Lower lobe of right lung (tissue), 2 donors: ENCODE data around the gene IFIT2. TPM values are rescaled to one million over a fixed set of nuclear protein-coding genes. Genes with fewer than 3 reads are reported as not detected.
"Not testable (repeated sequence)": the region's sequence is repeated elsewhere in the genome, so short reads cannot be mapped to it uniquely, and the experiment has no call there.

ENCODE experiments used
- ATAC-seq, 2 donors: fragments of 200-7000 bp; cut with Tn5 transposase; one replicate each; pipeline ENCODE4 v1.9.1; 2020 to 2022; ENCODE audit warnings: mild to moderate bottlenecking in 2 of 2, moderate library complexity in 2 of 2
- DNase-seq: peaks from one replicate; pipeline ENCODE4 v3.0.0-alpha.2; 2020
- H3K27ac ChIP-seq: fragments of 200-600 bp; one replicate; pipeline ENCODE4 v1.8.0; 2022
- H3K27me3 ChIP-seq: fragments of 200-600 bp; one replicate; pipeline ENCODE4 v1.8.0; 2022; ENCODE audit warnings: low read depth
- H3K36me3 ChIP-seq: fragments of 200-600 bp; one replicate; pipeline ENCODE4 v1.8.0; 2022; ENCODE audit warnings: mild to moderate bottlenecking
- H3K4me1 ChIP-seq: fragments of 200-600 bp; one replicate; pipeline ENCODE4 v1.8.0; 2022
- H3K4me3 ChIP-seq: fragments of 200-600 bp; one replicate; pipeline ENCODE4 v1.8.0; 2022; ENCODE audit warnings: mild to moderate bottlenecking
- H3K9me3 ChIP-seq: fragments of 200-600 bp; one replicate; pipeline ENCODE4 v1.8.0; 2022
- intact Hi-C: fragments of 100-400 bp; cut with DNase I; formaldehyde crosslinking; loops from one replicate; pipeline ENCODE4 v1.11.0; 2022
- total RNA-seq: library from RNA; stranded (reverse); fragmentation: NEBNext Ultra II Directional; extraction: Animal tissue kit (Norgen Biotek cat#: 25700); gene quantifications from one replicate; pipeline ENCODE4 v1.2.1, GENCODE V29; 2021
- TF ChIP-seq, protein P1 (sequence below): fragments of 200-600 bp; IDR thresholded peaks from one replicate; pipeline ENCODE4 v1.8.0; 2022; ENCODE audit warnings: antibody characterized with exemption, mild to moderate bottlenecking
- donor health status: DM: no; HTN: yes; CAD: no; lungs with severe emphysema.

Gene IFIT2
- total RNA-seq, 1 donor from 2014 or later, result 64.8 TPM

DNA sequence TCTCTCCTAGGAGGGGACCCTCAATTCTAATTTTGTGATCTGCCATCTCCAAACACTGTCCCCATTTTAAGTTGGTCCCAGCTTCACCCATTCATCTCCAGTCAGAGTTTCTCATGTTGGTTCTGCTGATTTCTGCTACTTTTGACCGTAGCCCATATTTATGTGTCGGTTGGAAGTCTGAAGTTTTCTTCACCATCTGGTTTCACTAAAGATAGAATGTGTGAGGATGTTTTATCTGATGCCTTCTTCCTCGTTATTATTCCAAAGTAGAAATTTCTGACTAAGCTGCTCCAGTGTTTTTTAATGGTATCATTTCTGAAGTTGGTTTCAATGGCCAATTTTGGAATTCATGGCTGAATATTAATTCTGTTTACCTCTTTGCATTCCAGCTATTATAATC is 21.3 kb upstream of the IFIT2 start:
- TF ChIP-seq, protein P1, sequence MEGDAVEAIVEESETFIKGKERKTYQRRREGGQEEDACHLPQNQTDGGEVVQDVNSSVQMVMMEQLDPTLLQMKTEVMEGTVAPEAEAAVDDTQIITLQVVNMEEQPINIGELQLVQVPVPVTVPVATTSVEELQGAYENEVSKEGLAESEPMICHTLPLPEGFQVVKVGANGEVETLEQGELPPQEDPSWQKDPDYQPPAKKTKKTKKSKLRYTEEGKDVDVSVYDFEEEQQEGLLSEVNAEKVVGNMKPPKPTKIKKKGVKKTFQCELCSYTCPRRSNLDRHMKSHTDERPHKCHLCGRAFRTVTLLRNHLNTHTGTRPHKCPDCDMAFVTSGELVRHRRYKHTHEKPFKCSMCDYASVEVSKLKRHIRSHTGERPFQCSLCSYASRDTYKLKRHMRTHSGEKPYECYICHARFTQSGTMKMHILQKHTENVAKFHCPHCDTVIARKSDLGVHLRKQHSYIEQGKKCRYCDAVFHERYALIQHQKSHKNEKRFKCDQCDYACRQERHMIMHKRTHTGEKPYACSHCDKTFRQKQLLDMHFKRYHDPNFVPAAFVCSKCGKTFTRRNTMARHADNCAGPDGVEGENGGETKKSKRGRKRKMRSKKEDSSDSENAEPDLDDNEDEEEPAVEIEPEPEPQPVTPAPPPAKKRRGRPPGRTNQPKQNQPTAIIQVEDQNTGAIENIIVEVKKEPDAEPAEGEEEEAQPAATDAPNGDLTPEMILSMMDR, result no peak
- H3K4me1 ChIP-seq, result peaks cover 40% of the 10 kb centered on the region
- no peak overlapping the region for H3K27ac ChIP-seq
- H3K9me3 ChIP-seq, result no peaks in the 10 kb centered on the region
- no peaks in the 10 kb centered on the region for H3K36me3 ChIP-seq
- no peak for DNase-seq
- intact Hi-C loops, result no loop called here
- H3K27me3 ChIP-seq, result no peaks in the 10 kb centered on the region
- no peak overlapping the region for H3K4me3 ChIP-seq
- ATAC-seq, result no peak

DNA sequence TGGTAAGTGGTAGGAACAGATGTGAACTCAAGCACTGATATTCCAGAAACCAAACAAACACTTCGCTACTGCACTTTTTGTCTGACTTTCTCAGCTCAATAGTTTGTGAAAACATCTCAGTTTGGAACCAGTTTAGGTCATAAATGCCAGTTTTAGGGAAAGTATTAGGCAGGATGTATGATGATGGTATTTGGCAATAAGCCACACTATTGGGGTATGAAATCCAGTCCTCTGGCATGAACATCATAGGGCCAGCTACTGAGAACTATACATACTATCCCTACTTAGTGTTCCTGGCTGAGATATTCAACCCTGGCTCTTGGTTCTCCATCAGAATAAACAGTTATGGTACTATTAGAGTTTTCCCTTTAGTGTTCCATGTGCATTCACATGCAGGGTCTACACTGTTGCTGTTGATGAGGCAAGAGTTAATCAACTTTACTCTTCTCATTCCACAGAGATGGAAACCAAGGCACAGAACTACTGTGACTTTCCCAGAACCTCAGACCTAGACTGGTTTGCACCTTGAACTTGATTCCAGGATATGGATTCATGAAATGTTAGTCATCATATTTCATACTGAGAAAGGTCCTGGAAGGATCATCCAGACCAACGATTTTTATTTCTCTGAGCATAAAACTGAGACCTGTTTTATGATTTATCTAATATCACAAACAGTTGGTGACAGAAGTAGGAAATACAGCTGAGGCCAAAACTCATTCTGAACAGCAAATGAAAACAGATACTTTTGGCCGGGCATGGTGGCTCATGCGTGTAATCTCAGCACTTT is 20.0 kb upstream of the IFIT2 start:
- H3K27me3 ChIP-seq, result no peaks in the 10 kb centered on the region
- no peak overlapping the region for H3K27ac ChIP-seq
- H3K36me3 ChIP-seq, result no peaks in the 10 kb centered on the region
- no peak for DNase-seq
- TF ChIP-seq, protein P1, result no peak
- no peaks in the 10 kb centered on the region for H3K9me3 ChIP-seq
- H3K4me3 ChIP-seq, result no peak overlapping the region
- no peak for ATAC-seq
- H3K4me1 ChIP-seq, result peaks cover 40% of the 10 kb centered on the region
- intact Hi-C loops, result no loop called here

DNA sequence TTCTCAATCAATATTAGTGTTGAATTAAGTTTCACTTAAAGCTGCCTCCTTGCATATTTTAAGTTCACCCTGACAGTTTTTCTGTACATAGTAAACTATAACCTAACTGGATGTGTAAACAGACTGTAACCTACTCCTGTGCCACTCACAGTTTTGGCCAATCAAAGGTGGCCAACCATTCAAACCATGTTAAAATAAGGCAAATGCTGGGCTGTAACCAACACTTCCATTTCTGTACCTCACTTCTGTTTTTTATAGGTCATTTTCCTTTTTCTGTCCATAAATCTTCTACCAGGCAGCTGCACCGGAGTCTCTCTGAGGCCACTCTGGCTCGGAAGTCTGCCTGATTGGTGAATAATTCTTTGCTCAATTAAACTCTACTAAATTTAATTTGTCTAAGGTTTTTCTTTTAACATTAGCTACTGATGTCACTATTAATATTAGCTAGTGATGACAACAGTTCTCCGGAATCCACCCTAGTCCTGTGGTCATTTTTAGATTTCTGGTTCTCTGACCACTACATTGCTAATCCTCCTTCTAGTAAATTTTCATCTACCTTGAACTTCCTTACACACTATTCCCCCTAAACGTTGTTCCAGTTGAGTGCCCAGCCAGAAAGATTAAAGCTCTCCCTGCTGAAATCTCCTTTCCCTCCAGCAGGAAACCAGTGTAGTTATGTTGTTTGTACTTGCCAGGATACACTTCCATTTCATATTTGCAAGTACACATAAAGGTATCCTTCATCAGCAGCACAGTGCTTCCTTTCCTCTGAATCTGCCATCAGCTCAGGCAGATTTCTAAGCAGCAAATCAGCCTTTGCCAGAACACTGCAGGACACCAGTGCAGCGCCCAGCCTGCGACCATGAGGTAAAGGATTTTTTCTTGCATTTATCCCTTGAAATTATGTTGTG is 18.6 kb upstream of the IFIT2 start:
- TF ChIP-seq, protein P1, result no peak
- H3K27ac ChIP-seq, result peak overlapping the region; percentile 51
- intact Hi-C loops, result no loop called here

DNA sequence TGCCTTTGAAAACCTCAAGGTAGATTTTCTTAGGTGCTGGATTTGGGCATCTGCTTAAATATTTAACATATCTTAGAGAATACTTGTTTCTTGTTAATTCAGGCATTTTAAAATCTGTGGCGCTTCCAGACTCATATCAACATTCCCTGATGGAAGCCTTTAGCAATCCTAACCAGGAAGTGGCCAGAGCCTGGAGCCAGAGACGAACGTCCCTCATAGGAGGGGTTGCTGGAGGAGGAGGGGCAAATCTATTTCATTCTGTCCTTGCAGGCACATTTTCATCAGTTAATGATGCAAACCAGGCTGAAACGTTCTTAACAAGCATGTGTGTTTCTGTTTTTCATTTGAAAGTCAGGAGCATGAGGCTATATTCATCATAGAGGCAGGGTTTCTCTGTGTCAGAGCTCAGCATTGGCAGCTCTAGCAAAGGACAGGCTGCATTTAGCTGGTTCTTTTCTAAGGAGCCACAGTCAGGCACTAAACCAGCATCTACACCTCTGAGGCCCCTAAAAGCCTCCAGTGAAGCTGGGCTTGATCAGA is 17.8 kb upstream of the IFIT2 start:
- TF ChIP-seq, protein P1, result no peak
- Histone ChIP-seq H3K27ac (peak overlapping the region; percentile 51), H3K4me3 (no peak overlapping the region), H3K36me3 (no peaks in the 10 kb centered on the region), H3K9me3 (no peaks in the 10 kb centered on the region), H3K27me3 (no peaks in the 10 kb centered on the region), H3K4me1 (peaks cover 24% of the 10 kb centered on the region)
- ATAC-seq (peak; percentile 60 to 80), DNase-seq (no peak)
- intact Hi-C loops, result no loop called here

More for the DNA sequence above, 18.6 kb upstream of the IFIT2 start:
- no peak overlapping the region for H3K4me3 ChIP-seq
- H3K36me3 ChIP-seq, result no peaks in the 10 kb centered on the region
- ATAC-seq (peak in 1 of 2 donors; percentile 14), DNase-seq (no peak)
- H3K4me1 ChIP-seq, result peaks cover 31% of the 10 kb centered on the region
- H3K9me3 ChIP-seq, result no peaks in the 10 kb centered on the region
- H3K27me3 ChIP-seq, result no peaks in the 10 kb centered on the region

DNA sequence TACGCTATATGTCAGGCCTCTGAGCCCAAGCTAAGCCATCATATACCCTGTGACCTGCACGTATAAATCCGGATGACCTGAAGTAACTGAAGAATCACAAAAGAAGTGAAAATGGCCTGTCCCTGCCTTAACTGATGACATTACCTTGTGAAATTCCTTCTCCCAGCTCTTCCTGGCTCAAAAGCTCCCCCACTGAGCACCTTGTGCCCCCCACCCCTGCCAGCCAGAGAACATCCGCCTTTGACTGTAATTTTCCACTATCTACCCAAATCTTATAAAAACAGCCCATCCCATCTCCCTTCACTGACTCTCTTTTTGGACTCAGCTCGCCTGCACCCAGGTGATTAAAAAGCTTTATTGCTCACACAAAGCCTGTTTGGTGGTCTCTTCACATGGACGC is 17.1 kb upstream of the IFIT2 start:
- intact Hi-C loops, DNase-seq, H3K36me3 ChIP-seq, H3K27me3 ChIP-seq, ATAC-seq, H3K4me3 ChIP-seq, H3K9me3 ChIP-seq: not testable (repeated sequence)
- peak overlapping the region; percentile 51 for H3K27ac ChIP-seq
- H3K4me1 ChIP-seq, result peaks cover 18% of the 10 kb centered on the region

DNA sequence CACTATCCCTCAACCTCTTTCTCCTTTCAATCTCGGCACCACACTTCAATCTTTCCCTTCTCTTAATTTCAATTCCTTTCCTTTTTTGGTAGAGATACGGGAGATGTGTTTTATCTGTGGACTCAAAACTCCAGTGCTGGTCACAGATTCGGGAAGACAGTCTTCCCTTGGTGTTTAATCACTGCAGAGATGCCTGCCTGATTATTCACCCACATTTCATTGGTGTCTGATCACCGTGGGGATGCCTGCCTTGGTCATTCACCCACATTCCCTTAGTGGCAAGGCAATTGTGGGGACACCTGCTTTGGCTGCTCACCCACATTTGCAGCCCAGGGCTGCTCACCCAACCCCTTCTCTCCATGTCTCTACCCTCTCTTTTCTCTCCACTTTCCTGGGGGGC is 16.5 kb upstream of the IFIT2 start:
- H3K4me1 ChIP-seq, result peaks cover 18% of the 10 kb centered on the region
- ATAC-seq, H3K4me3 ChIP-seq, H3K36me3 ChIP-seq, H3K9me3 ChIP-seq, DNase-seq, H3K27ac ChIP-seq, H3K27me3 ChIP-seq, intact Hi-C loops: not testable (repeated sequence)
